Endothelial cell (in vitro differentiated cells): ENCODE measurements around the gene ADAT1. TPM values are rescaled to one million over a fixed set of nuclear protein-coding genes. Genes with fewer than 3 reads are reported as not detected.

ENCODE experiments used
- DNase-seq: peaks from one replicate; pipeline ENCODE4 v3.0.0; 2021; ENCODE audit warnings: low spot score
- H3K27ac Mint-ChIP-seq: one replicate; pipeline ENCODE4 v1.8.0; 2021; ENCODE audit warnings: mixed read lengths, inconsistent platforms; ENCODE audit not compliant: unreplicated experiment
- H3K27me3 Mint-ChIP-seq: one replicate; pipeline ENCODE4 v1.8.0; 2021; ENCODE audit warnings: mild to moderate bottlenecking, moderate library complexity, mixed read lengths, inconsistent platforms; ENCODE audit not compliant: unreplicated experiment
- H3K36me3 Mint-ChIP-seq: one replicate; pipeline ENCODE4 v1.8.0; 2021; ENCODE audit warnings: mild to moderate bottlenecking, low read depth, mixed read lengths, inconsistent platforms; ENCODE audit not compliant: unreplicated experiment
- H3K4me1 Mint-ChIP-seq: one replicate; pipeline ENCODE4 v1.8.0; 2021; ENCODE audit warnings: mild to moderate bottlenecking, mixed read lengths, inconsistent platforms; ENCODE audit not compliant: unreplicated experiment
- H3K4me3 Mint-ChIP-seq: one replicate; pipeline ENCODE4 v1.8.0; 2021; ENCODE audit warnings: mild to moderate bottlenecking, mixed read lengths, inconsistent platforms; ENCODE audit not compliant: unreplicated experiment
- H3K9me3 Mint-ChIP-seq: one replicate; pipeline ENCODE4 v1.8.0; 2021; ENCODE audit warnings: mixed read lengths, inconsistent platforms; ENCODE audit not compliant: unreplicated experiment
- CTCF ChIP-seq: fragments of 200-600 bp; sonication (generic); IDR thresholded peaks from one replicate; pipeline ENCODE4 v1.5.0; 2021; ENCODE audit warnings: antibody characterized with exemption; ENCODE audit not compliant: unreplicated experiment
- long read RNA-seq: library from polyadenylated mRNA; unstranded; transcript quantifications from one replicate; pipeline ENCODE4 v2.0.0, GENCODE V29; 2020; ENCODE audit not compliant: unreplicated experiment
- total RNA-seq: library from RNA; stranded (reverse); fragmentation: NEBNext Ultra II Directional; extraction: Animal tissue kit (Norgen Biotek cat#: 25700); gene quantifications from one replicate; pipeline ENCODE4 v1.2.1, GENCODE V29; 2021; ENCODE audit not compliant: unreplicated experiment

The ADAT1 gene
- 137 TPM for total RNA-seq
- long read RNA-seq, partial matches to known transcripts: 5 of 13 reads
- long read RNA-seq, other reads (novel, unspliced or antisense): 6 of 13 reads

- no peaks in the 10 kb centered on the region for H3K9me3 Mint-ChIP-seq
- DNase-seq: peak; percentile 97
- peaks cover 70% of the 10 kb centered on the region for H3K4me1 Mint-ChIP-seq
- peaks cover 29% of the 10 kb centered on the region for H3K27me3 Mint-ChIP-seq
- H3K4me3 Mint-ChIP-seq: peak within 1 kb of the TSS; percentile 92
- peaks cover 58% of the 10 kb centered on the region for H3K36me3 Mint-ChIP-seq
- H3K27ac Mint-ChIP-seq: peak within 1 kb of the TSS; percentile 98
- no peak for TF ChIP-seq CTCF
Measured at GRCh38 chr16:75622761-75623605, at the start of gene ADAT1. ADAT1 (minus strand) TSS chr16:75623281; CDS start chr16:75620799, 2,482 bp downstream.

- TF ChIP-seq CTCF: no peak
- Mint-ChIP-seq H3K4me1 (no peaks in the 10 kb centered on the region), H3K27ac (no peak overlapping the region), H3K9me3 (no peaks in the 10 kb centered on the region), H3K4me3 (no peak overlapping the region), H3K36me3 (no peaks in the 10 kb centered on the region), H3K27me3 (peaks cover 1% of the 10 kb centered on the region)
- DNase-seq: no peak
Measured at GRCh38 chr16:75667503-75667902, 44.4 kb upstream of the ADAT1 start.

GRCh38 chr16:75660726-75661302, 37.7 kb upstream of the ADAT1 start:
- Mint-ChIP-seq H3K27me3 (no peaks in the 10 kb centered on the region), H3K36me3 (peaks cover 21% of the 10 kb centered on the region), H3K9me3 (no peaks in the 10 kb centered on the region), H3K4me1 (no peaks in the 10 kb centered on the region), H3K4me3 (no peak overlapping the region), H3K27ac (no peak overlapping the region)
- no peak for DNase-seq
- no peak for TF ChIP-seq CTCF

GRCh38 chr16:75660321-75660720, 37.2 kb upstream of the ADAT1 start:
- Mint-ChIP-seq H3K4me3 (no peak overlapping the region), H3K27me3 (no peaks in the 10 kb centered on the region), H3K27ac (no peak overlapping the region), H3K4me1 (no peaks in the 10 kb centered on the region), H3K36me3 (peaks cover 24% of the 10 kb centered on the region), H3K9me3 (no peaks in the 10 kb centered on the region)
- no peak for DNase-seq
- no peak for TF ChIP-seq CTCF

- H3K27me3 Mint-ChIP-seq: no peaks in the 10 kb centered on the region
- TF ChIP-seq CTCF: no peak
- H3K36me3 Mint-ChIP-seq: peaks cover 33% of the 10 kb centered on the region
- no peak for DNase-seq
- H3K4me3 Mint-ChIP-seq: no peak overlapping the region
- no peak overlapping the region for H3K27ac Mint-ChIP-seq
- no peaks in the 10 kb centered on the region for H3K9me3 Mint-ChIP-seq
- H3K4me1 Mint-ChIP-seq: peaks cover 6% of the 10 kb centered on the region
Measured at GRCh38 chr16:75658175-75658574, 35.1 kb upstream of the ADAT1 start.
